GM12878 (cell line): ENCODE measurements around the gene PCDHGA7. TPM values are rescaled to one million over a fixed set of nuclear protein-coding genes. Genes with fewer than 3 reads are reported as not detected.

ENCODE experiments used
- E2F4 ChIP-seq: IDR thresholded peaks from 2 replicates; pipeline ENCODE4 v1.6.1; 2012; ENCODE audit warnings: low read depth, low read length, improper control_type of control experiment
- EZH2 ChIP-seq: IDR thresholded peaks from 2 replicates; pipeline ENCODE4 v1.6.1; 2012; ENCODE audit warnings: low read depth, mild to moderate bottlenecking, control low read depth, inconsistent platforms, low read length, borderline replicate concordance; ENCODE audit not compliant: control insufficient read depth
- GABPA ChIP-seq: IDR thresholded peaks from 2 replicates; pipeline ENCODE4 v1.6.1; 2014; ENCODE audit warnings: antibody characterized with exemption, low read depth, mild to moderate bottlenecking, inconsistent platforms
- MLLT1 ChIP-seq: fragments of 450-650 bp; IDR thresholded peaks from 2 replicates; pipeline ENCODE4 v1.6.1; 2016; ENCODE audit warnings: mild to moderate bottlenecking
- ZBTB40 ChIP-seq: fragments of 450-650 bp; IDR thresholded peaks from 2 replicates; pipeline ENCODE4 v1.6.1; 2016; ENCODE audit warnings: mild to moderate bottlenecking, moderate library complexity, borderline replicate concordance
- ZNF592 ChIP-seq: fragments of 450-650 bp; IDR thresholded peaks from 2 replicates; pipeline ENCODE4 v1.6.1; 2017; ENCODE audit warnings: mild to moderate bottlenecking, moderate library complexity
- polyA plus RNA-seq, 11 experiments: library from polyadenylated mRNA; depleted of rRNA in 4 of 11; unstranded in 6 of 11; stranded (reverse) in 5 of 11; fragments of >200 nt; fragmentation: Nextera tagmentation in 4 of 11; fragmentation: Illumina TruSeq in 1 of 11; extraction: Ambion mirVana in 4 of 11; extraction: Trizol in 1 of 11; gene quantifications; 1 replicate in 1 of 11; 2 replicates in 10 of 11; pipeline versions ENCODE4 v1.2.1 to v1.2.3, GENCODE V29; 2011 to 2016; ENCODE audit warnings: inconsistent platforms in 2 of 11, missing spikeins in 2 of 11, low read depth in 1 of 11
- total RNA-seq, 4 experiments: library from RNA; depleted of rRNA in 3 of 4; stranded (reverse); fragments of >200 nt in 3 of 4; fragmentation: Illumina TruSeq in 1 of 4; extraction: Trizol in 1 of 4; gene quantifications; 2 replicates each; pipeline versions ENCODE4 v1.2.1 to v1.2.3, GENCODE V29; 2013 to 2021

The PCDHGA7 gene
- total and polyA plus RNA-seq, 10 of the 15 experiments (the other 5 are each of a cell fraction or from before 2014, with no cell fraction given): 0.01 to 0.18 (median 0.08) TPM; not detected in 3

- TF ChIP-seq E2F4 (no peak), EZH2 (no peak), ZBTB40 (no peak), MLLT1 (no peak), ZNF592 (no peak), GABPA (no peak)
These were observed 19.8 kb upstream of the PCDHGA7 start (continued) for GRCh38 chr5:141362719-141363118.
